OCI-LY7 (cell line): ENCODE measurements around the gene PDE2A.

Experiments used
- CTCF ChIP-seq: fragments of 200-600 bp; sonication (generic); conservative IDR thresholded peaks from 2 replicates; pipeline ENCODE4 v1.5.1; 2014; ENCODE audit warnings: mild to moderate bottlenecking, antibody characterized with exemption, low read length, moderate library complexity, mixed read lengths
- EZH2phosphoT487 ChIP-seq: fragments of 200-600 bp; sonication (generic); IDR thresholded peaks from 2 replicates; pipeline ENCODE4 v1.6.1; 2018; ENCODE audit warnings: low read depth, borderline replicate concordance, mild to moderate bottlenecking, mixed run types, antibody characterized with exemption, low read length, moderate library complexity, mixed read lengths

GRCh38 chr11:72716290-72716689 lies 42.1 kb upstream of the PDE2A start:
- no peak for TF ChIP-seq CTCF
- no peak for TF ChIP-seq EZH2phosphoT487
